ENCODE measurements around the gene GLS2. TPM values are rescaled to one million over a fixed set of nuclear protein-coding genes. Genes with fewer than 3 reads are reported as not detected.
"Not testable (repeated sequence)": the region's sequence is repeated elsewhere in the genome, so short reads cannot be mapped to it uniquely, and the experiment has no call there.

GLS2 gene
- total and polyA plus RNA-seq, 2 donors (not counting 1 experiment from before 2014, with no cell fraction given) = 5.3 to 7.2 TPM

- no peak overlapping the region for H3K9ac ChIP-seq (ENCODE audit: low read length)
- H3K9me3 ChIP-seq (ENCODE audit: control extremely low read depth in 1 of 3, control insufficient read depth in 2 of 3, insufficient read depth in 1 of 3, low read length in 2 of 3) = no peaks in the 10 kb centered on the region
- H3K4me1 ChIP-seq (ENCODE audit: control insufficient read depth in 2 of 2, insufficient read depth in 2 of 2, low read length in 2 of 2) = peaks cover 12 to 21% of the 10 kb centered on the region in 2 donors
- no peak overlapping the region for H3K4me3 ChIP-seq (ENCODE audit: control extremely low read depth in 1 of 5, extremely low read depth in 1 of 5, insufficient read depth in 1 of 5, low read depth in 2 of 5, low read length in 4 of 5)
- H3K36me3 ChIP-seq (replicated peaks in 1 of 2; ENCODE audit: control extremely low read depth in 1 of 2, control insufficient read depth in 1 of 2, extremely low read depth in 1 of 2, insufficient read depth in 2 of 2, low read length in 1 of 2) = no peaks in the 10 kb centered on the region
- ATAC-seq (ENCODE audit: low read depth) (no peak), DNase-seq (no peak)
- H3K27ac ChIP-seq (ENCODE audit: low read length in 2 of 2) = no peak overlapping the region
- intact Hi-C loops (cut with micrococcal nuclease) = loop anchor here (10.0 kb wide), 1 partner anchor 237 kb away; the partner anchor contains the start of gene PRIM1
- Mint-ChIP-seq H3K27me3 (peaks cover 9% of the 10 kb centered on the region), H3K4me3 (no peak overlapping the region), H3K9me3 (ENCODE audit: insufficient read depth) (no peaks in the 10 kb centered on the region), H3K4me1 (peaks cover 23% of the 10 kb centered on the region), H3K27ac (no peak overlapping the region)
- no peak overlapping the region for H3K4me2 ChIP-seq (replicated peaks; ENCODE audit: low read depth, low read length, poor library complexity, severe bottlenecking)
- no peaks in the 10 kb centered on the region for H3K27me3 ChIP-seq (replicated peaks in 1 of 4; ENCODE audit: control extremely low read depth in 1 of 4, control insufficient read depth in 3 of 4, insufficient read depth in 4 of 4, low read length in 3 of 4)
- POLR2A ChIA-PET = no interaction called here
- H3K79me2 ChIP-seq (ENCODE audit: control insufficient read depth, insufficient read depth, low read length) = no peaks in the 10 kb centered on the region
- CTCF ChIA-PET = interaction anchor here (1.4 kb wide), 1 partner anchor 76 kb away, joined by 3 read pairs; no protein-coding TSS in a partner anchor
- no peak overlapping the region for H2AFZ ChIP-seq (ENCODE audit: insufficient read depth, low read depth, low read length, poor library complexity, severe bottlenecking)
- no peak for TF ChIP-seq EZH2 (IDR thresholded peaks at IDR 0.05; ENCODE audit: borderline replicate concordance, insufficient read depth, low read depth, low read length, poor library complexity, severe bottlenecking)
- no peak for TF ChIP-seq CTCF (IDR thresholded peaks at IDR 0.05)
- WGBS (ENCODE audit: insufficient coverage) = 100% methylated on average over 1 of the region's 2 CpGs
- H4K20me1 ChIP-seq (ENCODE audit: control insufficient read depth, insufficient read depth, low read length, poor library complexity, severe bottlenecking) = no peaks in the 10 kb centered on the region
Observed at GRCh38 chr12:56517854-56518253, 29.9 kb upstream of the GLS2 start.

GRCh38 chr12:56514014-56514318, 26.0 kb upstream of the GLS2 start:
- not testable (repeated sequence) for H3K36me3 ChIP-seq (replicated peaks in 1 of 2; ENCODE audit: control extremely low read depth in 1 of 2, control insufficient read depth in 1 of 2, extremely low read depth in 1 of 2, insufficient read depth in 2 of 2, low read length in 1 of 2); H3K4me3 Mint-ChIP-seq; H3K9me3 ChIP-seq (ENCODE audit: control extremely low read depth in 1 of 3, control insufficient read depth in 2 of 3, insufficient read depth in 1 of 3, low read length in 2 of 3); H3K9ac ChIP-seq (ENCODE audit: low read length); H4K20me1 ChIP-seq (ENCODE audit: control insufficient read depth, insufficient read depth, low read length, poor library complexity, severe bottlenecking); H3K27me3 ChIP-seq (replicated peaks in 1 of 4; ENCODE audit: control extremely low read depth in 1 of 4, control insufficient read depth in 3 of 4, insufficient read depth in 4 of 4, low read length in 3 of 4); H3K4me1 ChIP-seq (ENCODE audit: control insufficient read depth in 2 of 2, insufficient read depth in 2 of 2, low read length in 2 of 2); H3K4me1 Mint-ChIP-seq; H3K9me3 Mint-ChIP-seq (ENCODE audit: insufficient read depth); H3K27ac Mint-ChIP-seq; DNase-seq; H3K27ac ChIP-seq (ENCODE audit: low read length in 2 of 2); H3K79me2 ChIP-seq (ENCODE audit: control insufficient read depth, insufficient read depth, low read length); ATAC-seq (ENCODE audit: low read depth); H3K4me2 ChIP-seq (replicated peaks; ENCODE audit: low read depth, low read length, poor library complexity, severe bottlenecking); H3K4me3 ChIP-seq (ENCODE audit: control extremely low read depth in 1 of 5, extremely low read depth in 1 of 5, insufficient read depth in 1 of 5, low read depth in 2 of 5, low read length in 4 of 5)
- WGBS (ENCODE audit: insufficient coverage) = 71% methylated on average over 4 of the region's 4 CpGs
- ChIA-PET POLR2A (interaction anchor here (1.8 kb wide), 1 partner anchor 123 kb away, joined by 4 read pairs; no protein-coding TSS in a partner anchor), CTCF (interaction anchor here (0.6 to 5.0 kb wide), 28 partner anchors 9 to 610 kb away, joined by 3 to 46 read pairs (median 5); partner anchors contain the start of genes ATP5F1B, RBMS2 and SMARCC2)
- intact Hi-C loops (cut with micrococcal nuclease) = loop anchor here (5.0 to 10.0 kb wide), 2 partner anchors 241 to 473 kb away; partner anchors contain the start of gene PRIM1
- H2AFZ ChIP-seq (ENCODE audit: insufficient read depth, low read depth, low read length, poor library complexity, severe bottlenecking) = peak overlapping the region; percentile 40
- peaks cover 17% of the 10 kb centered on the region for H3K27me3 Mint-ChIP-seq
